HUES6 (cell line): Measurements from ENCODE around the gene COX6A1.
"Not testable (repeated sequence)": the region's sequence is repeated elsewhere in the genome, so short reads cannot be mapped to it uniquely, and the experiment has no call there.

Experiments used
- H3K27ac ChIP-seq: 2 replicates; pipeline ENCODE4 v1.7.0; 2013; ENCODE audit warnings: low read depth, mild to moderate bottlenecking, low read length, inconsistent platforms
- H3K27me3 ChIP-seq: 2 replicates; pipeline ENCODE4 v1.6.1; 2013; ENCODE audit warnings: low read length; ENCODE audit not compliant: control insufficient read depth, insufficient read depth
- H3K36me3 ChIP-seq: 2 replicates; pipeline ENCODE4 v1.6.1; 2013; ENCODE audit warnings: low read length; ENCODE audit not compliant: control insufficient read depth, insufficient read depth
- H3K4me1 ChIP-seq: 2 replicates; pipeline ENCODE4 v1.6.1; 2013; ENCODE audit warnings: low read length; ENCODE audit not compliant: control insufficient read depth, insufficient read depth
- H3K4me3 ChIP-seq: 2 replicates; pipeline ENCODE4 v1.5.1; 2013; ENCODE audit warnings: low read depth, low read length
- H3K9ac ChIP-seq: one replicate; pipeline ENCODE4 v1.6.1; 2013; ENCODE audit warnings: mild to moderate bottlenecking, low read length
- H3K9me3 ChIP-seq: 2 replicates; pipeline ENCODE4 v1.6.1; 2013; ENCODE audit warnings: low read depth, low read length; ENCODE audit not compliant: control insufficient read depth, insufficient read depth

Gene COX6A1

DNA sequence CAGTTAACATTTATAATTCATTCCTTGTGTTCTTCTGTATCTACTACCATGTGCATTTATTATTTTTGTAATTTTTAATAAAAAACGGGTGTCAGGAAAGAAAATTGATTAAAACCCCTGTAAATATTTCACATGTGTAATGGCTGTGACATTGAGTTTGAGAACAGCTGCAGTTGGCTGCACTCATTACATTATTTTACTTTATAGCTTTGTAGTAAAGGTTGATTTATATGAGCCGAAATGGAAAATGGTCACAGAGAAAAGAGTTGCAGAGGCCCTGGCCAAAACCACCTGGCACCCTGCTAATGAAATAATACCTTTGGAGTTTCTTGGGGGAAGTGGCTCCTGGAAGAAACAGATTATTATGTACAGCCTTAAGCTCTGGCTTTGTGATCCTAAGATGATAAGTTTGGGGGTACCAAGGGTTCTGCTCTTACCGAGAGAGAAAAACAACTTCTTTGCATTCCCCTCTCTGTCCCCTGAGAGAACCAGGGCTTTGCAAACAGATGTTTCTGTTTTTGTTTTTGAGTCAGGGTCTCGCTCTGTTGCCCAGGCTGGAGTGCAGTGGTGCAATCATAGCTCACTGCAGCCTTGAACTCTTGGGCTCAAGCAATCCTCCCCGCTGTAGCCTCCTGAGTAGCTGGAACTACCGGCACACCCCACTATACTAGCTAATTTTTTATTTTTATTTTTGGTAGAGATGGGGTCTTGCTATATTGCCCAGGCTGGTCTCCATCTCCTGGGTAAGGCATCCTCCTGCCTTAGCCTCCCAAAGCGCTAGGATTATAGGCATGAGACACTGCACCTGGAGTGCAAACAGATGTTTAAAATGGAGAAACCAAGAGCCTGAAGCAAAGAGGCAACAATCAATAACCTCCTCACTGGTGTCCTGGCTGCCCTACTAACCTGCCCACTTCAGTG is 48.3 kb downstream of the COX6A1 start:
- H3K27ac ChIP-seq, result no peak overlapping the region
- peaks cover 2% of the 10 kb centered on the region; the same call in 1 of the 2 replicates for H3K9me3 ChIP-seq
- H3K27me3 ChIP-seq, result no peaks in the 10 kb centered on the region
- H3K9ac ChIP-seq, result no peak overlapping the region
- H3K4me1 ChIP-seq, result no peaks in the 10 kb centered on the region; the same call in 1 of the 2 replicates
- H3K4me3 ChIP-seq, result no peak overlapping the region
- peaks cover 6% of the 10 kb centered on the region for H3K36me3 ChIP-seq

- H3K4me1 ChIP-seq, H3K27me3 ChIP-seq, H3K9ac ChIP-seq, H3K4me3 ChIP-seq, H3K27ac ChIP-seq, H3K9me3 ChIP-seq: not testable (repeated sequence)
- H3K36me3 ChIP-seq, result peaks cover 12% of the 10 kb centered on the region
Measured at GRCh38 chr12:120487552-120487951, 49.6 kb downstream of the COX6A1 start.

DNA sequence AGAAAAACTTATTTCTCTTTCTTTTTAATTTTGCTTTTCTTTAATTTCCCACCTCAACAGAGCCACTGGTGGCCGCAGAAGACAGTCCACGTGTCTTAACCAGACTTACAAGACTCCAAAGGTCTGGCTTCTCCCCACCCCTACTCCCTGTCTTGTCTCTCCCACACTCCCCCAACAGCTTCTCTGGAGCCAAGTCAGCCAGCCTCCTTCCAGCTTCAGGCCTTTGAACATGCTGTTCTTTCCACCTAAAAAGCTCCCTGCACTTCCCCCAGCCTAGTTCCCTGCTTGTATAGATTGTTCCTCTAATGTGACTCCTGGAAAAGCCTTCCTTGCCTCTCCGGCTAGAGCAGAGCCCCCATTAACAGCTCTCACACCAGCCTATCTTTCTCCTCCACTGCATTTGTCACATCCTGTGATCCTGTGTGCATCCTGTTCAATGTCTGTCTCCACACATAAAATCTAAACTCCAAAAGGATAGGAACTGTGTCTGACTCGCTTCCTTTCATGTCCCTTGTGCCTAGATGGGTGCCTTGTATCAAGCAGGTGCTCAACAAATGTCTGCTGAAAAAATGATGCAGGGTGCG is 50.2 kb downstream of the COX6A1 start:
- H3K27me3 ChIP-seq, result no peaks in the 10 kb centered on the region
- H3K4me1 ChIP-seq, result no peaks in the 10 kb centered on the region; the same call in 1 of the 2 replicates
- H3K36me3 ChIP-seq, result peaks cover 12% of the 10 kb centered on the region
- H3K4me3 ChIP-seq, result no peak overlapping the region
- H3K9me3 ChIP-seq, result peaks cover 2% of the 10 kb centered on the region; the same call in 1 of the 2 replicates
- no peak overlapping the region for H3K9ac ChIP-seq
- H3K27ac ChIP-seq, result no peak overlapping the region

DNA sequence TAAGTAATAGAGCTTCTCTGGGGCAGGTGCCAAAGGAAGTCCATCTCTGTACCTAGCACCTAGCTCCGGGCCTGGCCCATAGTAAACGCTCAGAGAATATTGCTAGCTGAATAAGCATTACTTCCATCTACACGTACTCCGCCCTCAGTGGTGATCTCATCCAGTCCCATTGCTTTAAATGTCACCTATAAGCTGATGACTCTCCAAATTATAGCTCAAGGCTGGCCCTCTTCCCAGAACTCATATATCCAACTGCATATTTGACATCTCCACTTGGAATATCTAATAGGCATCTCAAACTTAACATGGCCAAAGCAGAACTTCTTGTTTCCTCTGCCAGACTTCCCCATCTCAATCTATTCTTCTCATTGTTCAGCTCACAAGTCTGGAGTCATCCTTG is 51.1 kb downstream of the COX6A1 start:
- H3K4me1 ChIP-seq, result no peaks in the 10 kb centered on the region; the same call in 1 of the 2 replicates
- H3K9ac ChIP-seq, result no peak overlapping the region
- no peak overlapping the region for H3K27ac ChIP-seq
- peaks cover 12% of the 10 kb centered on the region for H3K36me3 ChIP-seq
- H3K9me3 ChIP-seq, result peaks cover 2% of the 10 kb centered on the region; the same call in 1 of the 2 replicates
- H3K4me3 ChIP-seq, result no peak overlapping the region
- H3K27me3 ChIP-seq, result no peaks in the 10 kb centered on the region

- Histone ChIP-seq H3K27me3 (no peaks in the 10 kb centered on the region), H3K9ac (no peak overlapping the region), H3K36me3 (peaks cover 12% of the 10 kb centered on the region), H3K4me3 (no peak overlapping the region), H3K27ac (no peak overlapping the region), H3K4me1 (peaks cover 7% of the 10 kb centered on the region; the same call in 1 of the 2 replicates), H3K9me3 (peaks cover 2% of the 10 kb centered on the region; the same call in 1 of the 2 replicates)
Measured at GRCh38 chr12:120490325-120490724, 52.4 kb downstream of the COX6A1 start.
